ENCODE measurements around the gene HTR1E. TPM values are rescaled to one million over a fixed set of nuclear protein-coding genes. Genes with fewer than 3 reads are reported as not detected.

Gene HTR1E
- total and polyA plus RNA-seq, 2 donors (not counting 1 experiment from before 2014, with no cell fraction given), result not detected

GRCh38 chr6:86961455-86962200, 24.3 kb downstream of the HTR1E start:
- ChIA-PET POLR2A (no interaction called here), CTCF (no interaction called here)
- Mint-ChIP-seq H3K4me1 (no peaks in the 10 kb centered on the region), H3K27ac (no peak overlapping the region), H3K27me3 (peaks cover 19% of the 10 kb centered on the region), H3K9me3 (ENCODE audit: insufficient read depth) (no peaks in the 10 kb centered on the region), H3K4me3 (no peak overlapping the region)
- H3K79me2 ChIP-seq (ENCODE audit: control insufficient read depth, insufficient read depth, low read length), result no peaks in the 10 kb centered on the region
- H3K4me3 ChIP-seq (ENCODE audit: control extremely low read depth in 1 of 5, extremely low read depth in 1 of 5, insufficient read depth in 1 of 5, low read depth in 2 of 5, low read length in 4 of 5), result no peak overlapping the region
- no peaks in the 10 kb centered on the region for H3K9me3 ChIP-seq (ENCODE audit: control extremely low read depth in 1 of 3, control insufficient read depth in 2 of 3, insufficient read depth in 1 of 3, low read length in 2 of 3)
- ATAC-seq (ENCODE audit: low read depth) (no peak), DNase-seq (no peak)
- no peak overlapping the region for H3K27ac ChIP-seq (ENCODE audit: low read length in 2 of 2)
- intact Hi-C loops (cut with micrococcal nuclease), result no loop called here
- H3K4me2 ChIP-seq (replicated peaks; ENCODE audit: low read depth, low read length, poor library complexity, severe bottlenecking), result no peak overlapping the region
- no peaks in the 10 kb centered on the region for H3K36me3 ChIP-seq (replicated peaks in 1 of 2; ENCODE audit: control extremely low read depth in 1 of 2, control insufficient read depth in 1 of 2, extremely low read depth in 1 of 2, insufficient read depth in 2 of 2, low read length in 1 of 2)
- H2AFZ ChIP-seq (ENCODE audit: insufficient read depth, low read depth, low read length, poor library complexity, severe bottlenecking), result no peak overlapping the region
- H3K9ac ChIP-seq (ENCODE audit: low read length), result no peak overlapping the region
- H4K20me1 ChIP-seq (ENCODE audit: control insufficient read depth, insufficient read depth, low read length, poor library complexity, severe bottlenecking), result no peaks in the 10 kb centered on the region
- H3K27me3 ChIP-seq (replicated peaks in 1 of 4; ENCODE audit: control extremely low read depth in 1 of 4, control insufficient read depth in 3 of 4, insufficient read depth in 4 of 4, low read length in 3 of 4), result no peaks in the 10 kb centered on the region
- H3K4me1 ChIP-seq (ENCODE audit: control insufficient read depth in 2 of 2, insufficient read depth in 2 of 2, low read length in 2 of 2), result no peaks in the 10 kb centered on the region
- no peak for TF ChIP-seq EZH2 (IDR thresholded peaks at IDR 0.05; ENCODE audit: borderline replicate concordance, insufficient read depth, low read depth, low read length, poor library complexity, severe bottlenecking)
- TF ChIP-seq CTCF (IDR thresholded peaks at IDR 0.05), result no peak
- 82% methylated on average over 3 of the region's 8 CpGs for WGBS (ENCODE audit: insufficient coverage)

GRCh38 chr6:86963352-86963751, 26.0 kb downstream of the HTR1E start:
- H3K36me3 ChIP-seq (replicated peaks in 1 of 2; ENCODE audit: control extremely low read depth in 1 of 2, control insufficient read depth in 1 of 2, extremely low read depth in 1 of 2, insufficient read depth in 2 of 2, low read length in 1 of 2), result no peaks in the 10 kb centered on the region
- Mint-ChIP-seq H3K4me3 (no peak overlapping the region), H3K27ac (no peak overlapping the region), H3K9me3 (ENCODE audit: insufficient read depth) (no peaks in the 10 kb centered on the region), H3K4me1 (no peaks in the 10 kb centered on the region), H3K27me3 (peaks cover 17% of the 10 kb centered on the region)
- no CpG with 5 or more reads among the region's 2 CpGs for WGBS (ENCODE audit: insufficient coverage)
- no peaks in the 10 kb centered on the region for H3K27me3 ChIP-seq (replicated peaks in 1 of 4; ENCODE audit: control extremely low read depth in 1 of 4, control insufficient read depth in 3 of 4, insufficient read depth in 4 of 4, low read length in 3 of 4)
- H3K27ac ChIP-seq (ENCODE audit: low read length in 2 of 2), result no peak overlapping the region
- POLR2A ChIA-PET, result no interaction called here
- no peak for DNase-seq
- CTCF ChIA-PET, result no interaction called here
- intact Hi-C loops (cut with micrococcal nuclease), result no loop called here
- H3K4me1 ChIP-seq (ENCODE audit: control insufficient read depth in 2 of 2, insufficient read depth in 2 of 2, low read length in 2 of 2), result no peaks in the 10 kb centered on the region
- H3K9me3 ChIP-seq (ENCODE audit: control extremely low read depth in 1 of 3, control insufficient read depth in 2 of 3, insufficient read depth in 1 of 3, low read length in 2 of 3), result no peaks in the 10 kb centered on the region
- no peak overlapping the region for H2AFZ ChIP-seq (ENCODE audit: insufficient read depth, low read depth, low read length, poor library complexity, severe bottlenecking)
- H3K79me2 ChIP-seq (ENCODE audit: control insufficient read depth, insufficient read depth, low read length), result no peaks in the 10 kb centered on the region
- no peak overlapping the region for H3K9ac ChIP-seq (ENCODE audit: low read length)
- no peak overlapping the region for H3K4me2 ChIP-seq (replicated peaks; ENCODE audit: low read depth, low read length, poor library complexity, severe bottlenecking)
- no peak for TF ChIP-seq CTCF (IDR thresholded peaks at IDR 0.05)
- TF ChIP-seq EZH2 (IDR thresholded peaks at IDR 0.05; ENCODE audit: borderline replicate concordance, insufficient read depth, low read depth, low read length, poor library complexity, severe bottlenecking), result no peak
- ATAC-seq (ENCODE audit: low read depth), result no peak
- no peaks in the 10 kb centered on the region for H4K20me1 ChIP-seq (ENCODE audit: control insufficient read depth, insufficient read depth, low read length, poor library complexity, severe bottlenecking)
- no peak overlapping the region for H3K4me3 ChIP-seq (ENCODE audit: control extremely low read depth in 1 of 5, extremely low read depth in 1 of 5, insufficient read depth in 1 of 5, low read depth in 2 of 5, low read length in 4 of 5)

Data from B cell (primary cell).